ENCODE measurements around the gene SAT2. TPM values are rescaled to one million over a fixed set of nuclear protein-coding genes. Genes with fewer than 3 reads are reported as not detected.
A peak's percentile ranks its signal among the peaks of the same experiment; 100 is the strongest.

Gene SAT2
- total RNA-seq, 1 donor from 2014 or later, result 34.6 TPM

GRCh38 chr17:7577327-7578199, 50.1 kb downstream of the SAT2 start:
- peak overlapping the region; percentile 48 for H3K4me3 Mint-ChIP-seq
- H4K20me1 ChIP-seq (ENCODE audit: low read depth), result peaks cover 66% of the 10 kb centered on the region
- H3K9ac ChIP-seq, result no peak overlapping the region
- no peaks in the 10 kb centered on the region for H3K9me3 ChIP-seq (ENCODE audit: low read depth)
- peaks cover 52% of the 10 kb centered on the region for H3K79me2 ChIP-seq (ENCODE audit: low read depth)
- peaks cover 44% of the 10 kb centered on the region for H3K36me3 Mint-ChIP-seq
- DNase-seq (ENCODE audit: low spot score), result no peak
- peaks cover 17% of the 10 kb centered on the region for H3K4me1 ChIP-seq
- H3K27me3 ChIP-seq, result no peaks in the 10 kb centered on the region
- no peak overlapping the region for H3K27ac Mint-ChIP-seq
- H3K4me1 Mint-ChIP-seq, result peaks cover 47% of the 10 kb centered on the region
- peaks cover 84% of the 10 kb centered on the region for H3F3A ChIP-seq (ENCODE audit: low read depth)
- H3K9me3 Mint-ChIP-seq, result no peaks in the 10 kb centered on the region
- H2AFZ ChIP-seq (replicated peaks), result no peak overlapping the region
- H3K4me2 ChIP-seq, result no peak overlapping the region
- H3K4me3 ChIP-seq, result no peak overlapping the region
- peaks cover 19% of the 10 kb centered on the region for H3K27me3 Mint-ChIP-seq (ENCODE audit: insufficient read depth, low read depth)
- H3K27ac ChIP-seq, result peak overlapping the region; percentile 40
- H3K36me3 ChIP-seq, result peaks cover 17% of the 10 kb centered on the region
- no peak for TF ChIP-seq EZH2phosphoT487 (IDR thresholded peaks at IDR 0.05)
- no peak for TF ChIP-seq EZH2 (IDR thresholded peaks at IDR 0.05)
- TF ChIP-seq CTCF (IDR thresholded peaks at IDR 0.05), result no peak

- Histone ChIP-seq H3K9me3 (ENCODE audit: low read depth) (no peaks in the 10 kb centered on the region), H3K27ac (no peak overlapping the region), H3K36me3 (peaks cover 17% of the 10 kb centered on the region), H3K4me1 (peaks cover 17% of the 10 kb centered on the region), H3F3A (ENCODE audit: low read depth) (peaks cover 82% of the 10 kb centered on the region), H2AFZ (replicated peaks) (no peak overlapping the region), H3K79me2 (ENCODE audit: low read depth) (peaks cover 46% of the 10 kb centered on the region), H3K9ac (no peak overlapping the region), H4K20me1 (ENCODE audit: low read depth) (peaks cover 66% of the 10 kb centered on the region), H3K27me3 (no peaks in the 10 kb centered on the region), H3K4me3 (no peak overlapping the region), H3K4me2 (no peak overlapping the region)
- TF ChIP-seq EZH2 (IDR thresholded peaks at IDR 0.05) (no peak), EZH2phosphoT487 (IDR thresholded peaks at IDR 0.05) (no peak), CTCF (IDR thresholded peaks at IDR 0.05) (no peak)
- Mint-ChIP-seq H3K27ac (no peak overlapping the region), H3K9me3 (no peaks in the 10 kb centered on the region), H3K36me3 (peaks cover 41% of the 10 kb centered on the region), H3K4me3 (peak overlapping the region; percentile 69), H3K27me3 (ENCODE audit: insufficient read depth, low read depth) (peaks cover 19% of the 10 kb centered on the region), H3K4me1 (peaks cover 48% of the 10 kb centered on the region)
- no peak for DNase-seq (ENCODE audit: low spot score)
Measured at GRCh38 chr17:7576432-7576937, 51.1 kb downstream of the SAT2 start.

Small RNAs within 50 kb of the gene (small RNA-seq; reads per million reads assigned to genes)
- gene CD68 (0.09 reads per million), gene SNORD10 (not detected)

Other genes starting within 250 kb of the SAT2 start
- gene TNK1, start 246.7 kb downstream of the SAT2 start, total RNA-seq (ENCODE audit: low replicate concordance), result 1.8 and 4.0 TPM in 2 replicates
- gene PLSCR3, start 233.3 kb downstream of the SAT2 start, total RNA-seq (ENCODE audit: low replicate concordance), result 6.6 and 17.5 TPM in 2 replicates
- 72.0 and 152 TPM in 2 replicates for gene TMEM256, start 223.7 kb downstream of the SAT2 start, total RNA-seq (ENCODE audit: low replicate concordance)
- 13.9 and 36.5 TPM in 2 replicates for gene NLGN2, start 220.0 kb downstream of the SAT2 start, total RNA-seq (ENCODE audit: low replicate concordance)
- gene SPEM1, start 207.5 kb downstream of the SAT2 start, total RNA-seq (ENCODE audit: low replicate concordance), result not detected in 2 replicates
- not detected in 2 replicates for gene SPEM2, start 202.2 kb downstream of the SAT2 start, total RNA-seq (ENCODE audit: low replicate concordance)
- gene SPEM3, start 199.0 kb downstream of the SAT2 start, total RNA-seq (ENCODE audit: low replicate concordance), result not detected in 2 replicates
- gene TMEM102, start 192.4 kb downstream of the SAT2 start, total RNA-seq (ENCODE audit: low replicate concordance), result 1.0 and 1.6 TPM in 2 replicates
- gene FGF11, start 188.3 kb downstream of the SAT2 start, total RNA-seq (ENCODE audit: low replicate concordance), result 7.6 and 14.9 TPM in 2 replicates
- gene CHRNB1, start 182.8 kb downstream of the SAT2 start, total RNA-seq (ENCODE audit: low replicate concordance), result 7.4 and 7.5 TPM in 2 replicates
- gene ZBTB4, start 148.2 kb downstream of the SAT2 start, total RNA-seq (ENCODE audit: low replicate concordance), result 5.4 and 15.5 TPM in 2 replicates
- gene SLC35G6, start 146.4 kb downstream of the SAT2 start, total RNA-seq (ENCODE audit: low replicate concordance), result not detected in 2 replicates
- 32.7 and 51.4 TPM in 2 replicates for gene POLR2A, start 143.5 kb downstream of the SAT2 start, total RNA-seq (ENCODE audit: low replicate concordance)
- 0.75 and 2.4 TPM in 2 replicates for gene TNFSF12, start 78.8 kb downstream of the SAT2 start, total RNA-seq (ENCODE audit: low replicate concordance)
- gene TNFSF13, start 69.1 kb downstream of the SAT2 start, total RNA-seq (ENCODE audit: low replicate concordance), result 0.37 TPM in 1 of 2 replicates, not detected in the other
- gene SENP3, start 65.9 kb downstream of the SAT2 start, total RNA-seq (ENCODE audit: low replicate concordance), result 87.9 and 91.6 TPM in 2 replicates
- 0.95 TPM in 1 of 2 replicates, not detected in the other for gene CD68, start 48.2 kb downstream of the SAT2 start, total RNA-seq (ENCODE audit: low replicate concordance)
- 167 and 177 TPM in 2 replicates for gene MPDU1, start 44.0 kb downstream of the SAT2 start, total RNA-seq (ENCODE audit: low replicate concordance)
- gene SOX15, start 37.7 kb downstream of the SAT2 start, total RNA-seq (ENCODE audit: low replicate concordance), result 0.51 and 7.6 TPM in 2 replicates
- 42.7 and 65.5 TPM in 2 replicates for gene FXR2, start 12.9 kb downstream of the SAT2 start, total RNA-seq (ENCODE audit: low replicate concordance)
- gene SHBG, start 2.3 kb upstream of the SAT2 start, total RNA-seq (ENCODE audit: low replicate concordance), result 0.46 TPM in 1 of 2 replicates, not detected in the other
- 0.37 and 1.4 TPM in 2 replicates for gene ATP1B2, start 23.1 kb upstream of the SAT2 start, total RNA-seq (ENCODE audit: low replicate concordance)
- gene TP53, start 59.7 kb upstream of the SAT2 start, total RNA-seq (ENCODE audit: low replicate concordance), result 54.9 and 69.7 TPM in 2 replicates
- 12.6 and 22.8 TPM in 2 replicates for gene WRAP53, start 60.7 kb upstream of the SAT2 start, total RNA-seq (ENCODE audit: low replicate concordance)
- 5.8 and 17.7 TPM in 2 replicates for gene EFNB3, start 77.4 kb upstream of the SAT2 start, total RNA-seq (ENCODE audit: low replicate concordance)
- gene DNAH2, start 89.9 kb upstream of the SAT2 start, total RNA-seq (ENCODE audit: low replicate concordance), result 0.09 and 0.28 TPM in 2 replicates
- gene KDM6B, start 206.4 kb upstream of the SAT2 start, total RNA-seq (ENCODE audit: low replicate concordance), result 6.8 and 12.3 TPM in 2 replicates
- gene TMEM88, start 227.2 kb upstream of the SAT2 start, total RNA-seq (ENCODE audit: low replicate concordance), result 13.8 and 53.7 TPM in 2 replicates
- 8.6 and 27.4 TPM in 2 replicates for gene NAA38, start 229.7 kb upstream of the SAT2 start, total RNA-seq (ENCODE audit: low replicate concordance)
- gene CYB5D1, start 230.2 kb upstream of the SAT2 start, total RNA-seq (ENCODE audit: low replicate concordance), result 11.5 and 12.9 TPM in 2 replicates

All from neural progenitor cell (in vitro differentiated cells).